Measurements from ENCODE around the gene MMP26. TPM values are rescaled to one million over a fixed set of nuclear protein-coding genes. Genes with fewer than 3 reads are reported as not detected.
A peak's percentile ranks its signal among the peaks of the same experiment; 100 is the strongest.
"Not testable (repeated sequence)": the region's sequence is repeated elsewhere in the genome, so short reads cannot be mapped to it uniquely, and the experiment has no call there.

The MMP26 gene
- total and polyA plus RNA-seq, 5 experiments from 2014 or later: not detected

DNA sequence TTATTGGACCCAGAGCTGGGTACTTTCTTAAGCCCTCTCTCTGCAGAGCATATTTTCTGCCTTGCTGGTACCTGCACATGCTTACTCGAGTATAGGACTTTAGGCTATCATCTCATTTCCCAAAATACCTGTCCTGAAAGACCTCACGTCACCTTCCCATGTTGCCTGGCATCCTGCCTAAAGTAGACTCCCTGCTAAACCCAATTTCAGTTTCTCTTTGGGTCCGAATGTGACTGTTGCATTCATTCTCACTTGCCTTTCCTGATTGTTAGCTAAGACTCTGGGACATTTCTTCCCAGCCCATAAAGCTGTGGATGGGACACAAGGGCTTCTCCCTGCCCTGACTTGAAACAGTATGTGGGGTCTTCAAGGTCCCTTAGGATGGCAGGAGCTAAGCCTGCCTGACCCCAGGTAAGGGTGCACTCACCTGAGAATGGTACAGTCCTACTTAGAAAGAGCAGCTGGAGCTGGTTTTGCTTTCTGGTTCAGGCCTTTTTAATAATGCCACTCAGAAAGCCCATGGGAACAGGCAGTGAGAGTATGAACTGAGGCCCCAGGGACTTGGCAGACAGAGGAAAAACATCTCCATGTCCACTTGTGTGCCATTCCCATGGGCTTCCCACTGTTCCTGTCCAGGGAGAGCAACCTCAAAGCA is 19.8 kb upstream of the MMP26 start:
- Mint-ChIP-seq H3K4me1 (no peaks in the 10 kb centered on the region), H3K27me3 (peaks cover 0 to 12% (median 7%) of the 10 kb centered on the region in 5 donors), H3K36me3 (no peaks in the 10 kb centered on the region), H3K9me3 (no peaks in the 10 kb centered on the region), H3K4me3 (no peak overlapping the region), H3K27ac (peak overlapping the region in 1 of 10 donors; percentile 22)
- no peak for ATAC-seq
- no peak for DNase-seq
- POLR2A ChIA-PET: no interaction called here

DNA sequence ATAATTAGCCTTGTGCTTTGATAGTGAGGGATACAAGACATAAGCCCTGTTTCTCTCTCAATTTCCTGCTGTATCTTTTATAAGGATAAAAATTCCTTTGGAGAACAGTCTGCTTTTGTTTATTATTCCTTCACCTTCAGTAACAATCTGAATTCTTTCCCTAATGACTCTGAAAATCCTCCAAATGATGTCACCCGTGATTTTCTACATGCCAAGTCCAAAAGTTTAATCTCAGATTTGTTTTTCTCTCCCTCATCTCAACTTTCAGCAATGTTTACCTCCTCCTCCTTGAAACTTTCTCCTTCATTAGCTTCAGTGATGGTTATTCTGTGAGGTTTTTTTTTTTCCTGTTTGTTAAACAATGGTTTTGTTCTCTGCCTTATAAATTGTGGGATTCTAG is 9.1 kb upstream of the MMP26 start:
- Mint-ChIP-seq H3K27ac (no peak overlapping the region), H3K4me3 (no peak overlapping the region), H3K4me1 (no peaks in the 10 kb centered on the region), H3K36me3 (no peaks in the 10 kb centered on the region), H3K27me3 (peaks cover 3 to 17% (median 12%) of the 10 kb centered on the region in 5 donors), H3K9me3 (no peaks in the 10 kb centered on the region)
- POLR2A ChIA-PET: no interaction called here
- DNase-seq (no peak), ATAC-seq (no peak)

DNA sequence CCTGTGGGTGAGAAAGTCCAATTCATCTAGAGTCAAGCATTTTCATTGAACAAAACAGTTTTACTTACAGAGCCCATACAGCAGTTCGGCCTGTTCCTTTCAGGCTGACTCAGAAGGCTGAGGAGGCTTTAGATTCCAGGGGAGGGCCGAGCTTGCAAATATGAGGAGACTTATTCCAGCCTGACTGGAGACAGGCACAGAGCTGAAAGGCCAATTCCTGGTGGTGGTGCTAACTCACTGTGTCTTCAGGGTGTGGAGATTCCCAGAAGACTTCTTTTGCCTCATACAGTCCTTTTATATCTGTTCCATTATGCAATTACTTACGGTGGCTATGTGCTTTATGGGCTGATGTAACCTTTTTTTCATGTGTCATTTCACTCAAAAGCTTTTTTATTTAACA is 7.0 kb upstream of the MMP26 start, which contains the start of gene OR51E2:
Gene OR51E2, minus strand, starts transcription at position 269 of the 400 bp plus-strand sequence. CDS start 15,142 bp downstream, outside the sequence.
- DNase-seq: no peak
- no peaks in the 10 kb centered on the region for H3K36me3 Mint-ChIP-seq
- H3K9me3 Mint-ChIP-seq: no peaks in the 10 kb centered on the region
- no peak within 1 kb of the TSS for H3K4me3 Mint-ChIP-seq
- no peak for ATAC-seq
- H3K4me1 Mint-ChIP-seq: no peaks in the 10 kb centered on the region
- peaks cover 4 to 15% (median 6%) of the 10 kb centered on the region in 5 donors for H3K27me3 Mint-ChIP-seq
- H3K27ac Mint-ChIP-seq: no peak within 1 kb of the TSS
- POLR2A ChIA-PET: no interaction called here

DNA sequence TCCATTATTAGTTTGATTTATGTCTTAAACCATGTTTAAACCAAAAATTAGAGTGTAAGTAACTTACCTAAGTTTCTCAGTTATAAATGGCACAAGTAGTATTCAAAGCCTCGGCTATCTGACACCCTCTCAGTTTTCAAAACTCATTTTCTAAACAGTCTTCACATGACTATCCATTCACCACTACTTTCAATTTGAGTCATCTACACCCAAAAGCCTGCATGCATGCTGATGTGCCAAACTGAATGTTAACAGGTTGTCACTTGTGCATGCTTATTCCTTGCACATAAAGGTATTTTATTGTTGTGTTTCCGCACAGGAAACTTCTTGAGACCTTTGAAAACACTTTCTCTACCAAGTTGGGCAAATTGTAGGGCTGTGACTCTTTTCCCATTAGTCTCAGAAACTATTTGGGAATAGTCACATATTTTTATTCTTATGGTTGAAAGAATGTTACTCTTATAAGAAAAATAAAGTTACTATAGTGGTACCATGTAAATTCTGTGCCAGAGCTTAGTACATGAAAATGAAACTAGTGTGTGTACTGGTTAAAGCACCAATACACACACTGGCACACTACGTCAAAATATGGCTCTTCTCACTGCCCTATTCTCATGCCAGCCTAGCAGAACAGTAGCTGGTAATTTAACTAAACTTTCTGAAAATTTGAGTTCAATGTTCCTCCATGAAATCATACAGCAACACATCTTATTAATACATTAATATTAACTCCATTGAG is 4.7 kb upstream of the MMP26 start:
- no peak overlapping the region for H3K4me3 Mint-ChIP-seq
- H3K36me3 Mint-ChIP-seq: no peaks in the 10 kb centered on the region
- H3K27ac Mint-ChIP-seq: no peak overlapping the region
- no peaks in the 10 kb centered on the region for H3K9me3 Mint-ChIP-seq
- ATAC-seq: no peak
- no peak for DNase-seq
- H3K27me3 Mint-ChIP-seq: peaks cover 4 to 15% (median 6%) of the 10 kb centered on the region in 5 donors
- H3K4me1 Mint-ChIP-seq: no peaks in the 10 kb centered on the region
- POLR2A ChIA-PET: no interaction called here

DNA sequence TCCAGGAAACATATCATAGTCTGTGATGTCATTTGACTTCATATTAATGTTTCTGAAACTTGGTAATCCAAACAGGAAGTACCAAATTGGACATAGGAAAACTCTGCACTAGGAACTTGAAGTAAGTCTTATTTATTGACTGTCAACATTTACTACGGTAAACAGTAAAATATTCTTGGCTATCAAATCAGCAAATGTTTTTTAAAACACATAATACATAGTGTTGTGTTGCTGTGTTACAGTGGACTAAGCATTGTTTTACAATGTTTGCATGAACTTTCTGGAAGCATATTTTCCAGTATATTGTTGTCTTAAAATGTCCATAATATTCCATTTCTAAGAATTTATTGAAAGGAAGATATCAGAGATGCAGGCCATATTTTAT is 4.2 kb upstream of the MMP26 start:
- Mint-ChIP-seq H3K36me3 (no peaks in the 10 kb centered on the region), H3K9me3 (no peaks in the 10 kb centered on the region), H3K27me3 (peaks cover 4 to 15% (median 9%) of the 10 kb centered on the region in 5 donors), H3K4me1 (no peaks in the 10 kb centered on the region), H3K4me3 (no peak overlapping the region), H3K27ac (no peak overlapping the region)
- no peak for ATAC-seq
- no peak for DNase-seq
- POLR2A ChIA-PET: no interaction called here

DNA sequence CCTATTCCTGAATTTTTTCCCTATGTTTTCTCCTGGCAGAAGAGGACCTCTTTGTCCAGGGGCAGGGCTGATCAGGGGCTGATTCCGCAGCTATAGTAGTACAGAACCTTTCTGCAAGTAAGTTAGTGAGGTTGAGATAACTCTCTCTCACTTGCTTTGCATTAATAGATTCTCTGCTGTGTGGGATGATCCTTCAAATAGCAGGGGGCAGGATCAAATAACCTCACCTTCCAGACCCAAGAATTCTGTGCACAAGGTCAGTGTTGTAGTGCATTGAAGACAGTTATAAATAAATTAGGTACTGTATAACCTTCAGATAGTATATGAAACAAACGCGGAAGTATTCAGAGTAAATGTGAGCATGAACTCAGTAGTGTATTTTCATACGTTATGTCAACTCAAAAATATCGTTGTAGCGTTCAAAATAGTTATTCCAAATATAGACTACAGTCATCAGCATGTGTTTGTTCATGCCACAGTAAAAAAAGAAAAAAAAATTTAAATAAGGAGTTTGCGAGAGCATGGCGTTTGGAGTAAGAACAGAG is 278 bp downstream of the MMP26 start:
- Mint-ChIP-seq H3K27ac (no peak overlapping the region), H3K9me3 (no peaks in the 10 kb centered on the region), H3K4me1 (no peaks in the 10 kb centered on the region), H3K36me3 (no peaks in the 10 kb centered on the region), H3K4me3 (no peak overlapping the region), H3K27me3 (peaks cover 10 to 22% (median 14%) of the 10 kb centered on the region in 5 donors)
- POLR2A ChIA-PET: no interaction called here
- ATAC-seq (no peak), DNase-seq (no peak)

DNA sequence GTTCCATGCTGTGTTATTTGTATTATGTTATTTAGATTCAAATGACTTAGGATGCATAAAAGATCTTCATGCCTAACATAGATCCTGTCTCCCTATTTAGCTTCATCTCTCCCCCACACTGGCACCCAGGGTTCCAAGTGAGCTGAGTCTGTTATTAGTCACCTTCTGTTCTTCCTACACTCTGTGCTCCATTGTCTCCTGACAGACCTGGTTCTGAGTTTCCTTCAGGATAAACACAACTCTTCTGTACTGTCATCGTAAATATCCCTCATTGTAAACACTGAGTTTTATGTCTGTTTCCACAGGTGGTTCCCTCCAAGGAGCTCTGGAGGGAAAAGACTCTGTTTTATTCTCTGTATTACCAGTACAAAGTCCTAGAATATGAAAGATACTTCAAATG is 8.7 kb downstream of the MMP26 start:
- ATAC-seq: no peak

DNA sequence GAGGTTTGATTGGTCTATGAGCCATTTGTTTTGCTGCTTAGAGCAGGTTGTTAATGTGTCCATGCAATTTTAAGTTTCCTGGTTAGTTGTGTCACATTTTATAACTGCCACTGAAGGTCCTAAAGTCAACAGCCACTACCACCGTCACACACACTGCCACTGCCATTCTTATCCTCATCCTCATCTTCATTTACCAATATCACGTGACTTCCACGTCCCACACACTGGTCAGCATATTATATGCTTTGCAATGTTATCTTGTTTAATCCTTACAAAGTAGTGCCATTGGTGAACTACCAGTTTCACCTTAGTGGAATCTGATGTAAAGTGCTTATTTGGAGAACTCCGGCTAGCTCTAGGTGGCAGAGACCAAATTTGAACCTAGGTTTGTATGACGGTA is 9.7 kb downstream of the MMP26 start:
- POLR2A ChIA-PET: no interaction called here
- no peak for DNase-seq
- H3K27me3 Mint-ChIP-seq: peaks cover 14 to 52% (median 16%) of the 10 kb centered on the region in 5 donors

More for the DNA sequence above, 8.7 kb downstream of the MMP26 start:
- Mint-ChIP-seq H3K9me3 (peaks cover 0 to 2% (median 0%) of the 10 kb centered on the region in 9 donors), H3K27me3 (peaks cover 9 to 43% (median 15%) of the 10 kb centered on the region in 5 donors), H3K4me3 (no peak overlapping the region), H3K27ac (no peak overlapping the region), H3K4me1 (no peaks in the 10 kb centered on the region), H3K36me3 (no peaks in the 10 kb centered on the region)
- DNase-seq: no peak
- POLR2A ChIA-PET: no interaction called here

DNA sequence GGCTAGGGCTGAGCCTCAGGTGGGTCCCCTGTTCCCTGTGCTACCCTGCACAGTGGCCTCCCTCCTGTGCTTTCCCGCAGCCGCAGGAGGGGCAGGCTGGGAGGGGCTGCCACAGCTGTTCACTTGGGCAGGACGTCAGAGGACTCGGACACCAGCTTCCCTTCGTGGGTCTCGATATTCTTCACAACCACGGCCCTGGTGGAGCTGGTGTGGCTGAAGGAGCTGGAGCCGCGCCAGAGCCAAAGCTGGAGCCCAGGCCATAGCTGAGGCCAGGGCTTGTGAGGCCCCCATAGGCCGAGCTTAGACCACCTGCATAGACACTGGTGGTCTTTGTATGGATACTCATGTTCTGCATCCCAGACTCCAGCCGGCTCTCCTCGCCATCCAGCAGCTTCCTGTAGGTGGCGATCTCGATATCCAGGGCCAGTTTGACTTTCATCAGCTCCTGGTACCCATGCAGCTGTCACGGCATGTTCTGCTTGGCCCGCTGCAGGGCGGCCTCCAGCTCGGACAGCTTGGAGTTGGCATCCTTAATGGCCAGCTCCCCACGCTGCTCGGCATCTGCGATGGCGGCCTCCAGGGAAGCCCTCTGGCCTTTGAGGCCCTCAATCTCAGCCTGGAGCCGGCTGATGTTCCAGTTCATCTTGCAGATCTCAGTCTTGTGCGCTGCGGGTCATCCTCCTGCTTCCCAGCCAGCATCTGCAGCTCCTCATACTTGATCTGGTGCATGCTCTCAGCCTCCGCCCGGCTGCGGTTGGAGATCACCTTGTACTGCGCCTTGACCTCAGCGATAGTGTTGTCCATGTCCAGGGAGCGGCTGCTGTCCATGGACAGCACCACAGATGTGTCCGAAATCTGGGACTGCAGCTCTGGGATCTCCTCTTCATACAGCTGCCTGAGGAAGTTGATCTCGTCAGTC is 18.3 kb downstream of the MMP26 start:
- H3K27ac Mint-ChIP-seq, DNase-seq, H3K36me3 Mint-ChIP-seq, POLR2A ChIA-PET, H3K4me1 Mint-ChIP-seq, H3K9me3 Mint-ChIP-seq, ATAC-seq, H3K4me3 Mint-ChIP-seq: not testable (repeated sequence)
- H3K27me3 Mint-ChIP-seq: peaks cover 9 to 24% (median 9%) of the 10 kb centered on the region in 5 donors

More for the DNA sequence above, 9.7 kb downstream of the MMP26 start:
- Mint-ChIP-seq H3K4me3 (no peak overlapping the region), H3K27ac (no peak overlapping the region), H3K4me1 (no peaks in the 10 kb centered on the region), H3K9me3 (peaks cover 0 to 5% (median 0%) of the 10 kb centered on the region in 9 donors), H3K36me3 (no peaks in the 10 kb centered on the region)
- no peak for ATAC-seq

DNA sequence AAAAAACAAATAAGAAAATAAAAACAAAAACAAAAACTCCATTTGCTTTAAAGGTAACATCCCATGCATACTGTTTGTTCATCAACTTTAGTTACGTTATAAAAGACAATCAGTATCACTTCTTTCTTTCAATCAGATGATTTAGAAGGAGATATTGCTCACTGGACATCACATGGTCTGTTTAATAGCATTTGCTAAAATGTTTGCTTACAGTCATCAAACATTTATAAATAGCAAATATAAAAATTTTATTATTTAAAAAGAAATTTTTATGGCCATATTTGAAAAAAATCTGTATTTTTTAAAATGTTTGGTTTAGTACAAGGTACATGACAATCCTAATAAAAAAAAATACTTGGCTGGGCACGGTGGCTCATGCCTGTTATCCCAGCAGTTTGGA is 22.6 kb downstream of the MMP26 start:
- no peak overlapping the region for H3K27ac Mint-ChIP-seq
- DNase-seq: no peak
- no peaks in the 10 kb centered on the region for H3K36me3 Mint-ChIP-seq
- H3K4me1 Mint-ChIP-seq: no peaks in the 10 kb centered on the region
- H3K9me3 Mint-ChIP-seq: peaks cover 0 to 2% (median 0%) of the 10 kb centered on the region in 9 donors
- no peak overlapping the region for H3K4me3 Mint-ChIP-seq
- ATAC-seq: no peak
- peaks cover 0 to 9% (median 6%) of the 10 kb centered on the region in 5 donors for H3K27me3 Mint-ChIP-seq
- POLR2A ChIA-PET: no interaction called here

DNA sequence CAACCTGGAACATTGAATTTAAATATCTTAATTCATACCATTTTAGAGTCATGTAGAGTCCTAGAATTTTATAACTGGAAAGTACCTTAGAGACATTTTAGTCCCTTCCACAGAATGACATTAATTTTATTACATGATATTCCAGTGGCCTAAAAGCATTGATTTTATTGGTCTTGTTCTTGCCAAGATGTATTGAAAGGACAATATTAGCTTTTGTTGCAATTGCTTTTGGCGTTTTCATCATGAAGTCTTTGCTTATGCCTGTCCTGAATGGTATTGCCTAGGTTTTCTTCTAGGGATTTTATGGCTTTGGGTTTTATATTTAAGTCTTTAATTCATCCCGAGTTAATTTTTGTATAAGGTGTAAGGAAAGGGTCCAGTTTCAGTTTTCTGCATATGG is 36.2 kb downstream of the MMP26 start:
- Mint-ChIP-seq H3K9me3 (no peaks in the 10 kb centered on the region), H3K36me3 (no peaks in the 10 kb centered on the region), H3K27ac (no peak overlapping the region), H3K4me1 (no peaks in the 10 kb centered on the region), H3K27me3 (peaks cover 13 to 24% (median 17%) of the 10 kb centered on the region in 5 donors), H3K4me3 (no peak overlapping the region)
- POLR2A ChIA-PET: no interaction called here
- DNase-seq (no peak), ATAC-seq (no peak)

DNA sequence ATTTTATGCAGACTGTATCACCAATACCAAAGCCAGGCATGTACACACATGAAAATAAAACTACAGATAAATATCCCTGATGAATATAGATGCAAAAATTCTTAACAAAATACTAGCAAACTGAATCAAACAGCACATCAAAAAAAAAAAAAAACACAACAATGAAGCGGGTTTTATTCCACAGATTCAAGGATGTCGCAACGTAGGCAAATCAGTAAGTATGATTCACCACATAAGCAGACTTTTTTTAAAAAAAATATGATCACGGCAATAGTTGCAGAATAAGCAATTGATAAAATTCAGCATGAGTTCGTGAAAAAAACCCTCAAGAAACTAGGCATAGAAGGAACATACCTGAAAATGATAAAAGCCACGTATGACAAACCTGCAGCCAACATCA is 43.9 kb downstream of the MMP26 start:
- DNase-seq: no peak
- Mint-ChIP-seq H3K9me3 (no peaks in the 10 kb centered on the region), H3K36me3 (no peaks in the 10 kb centered on the region), H3K27ac (no peak overlapping the region), H3K4me1 (no peaks in the 10 kb centered on the region), H3K4me3 (no peak overlapping the region), H3K27me3 (peaks cover 2 to 43% (median 6%) of the 10 kb centered on the region in 5 donors)
- POLR2A ChIA-PET: no interaction called here
- ATAC-seq: no peak
